Activated effector memory CD4-positive, alpha-beta T cell treated with anti-CD3 and anti-CD28 coated beads, Interleukin-2, amount 50 U/mL, for 16 hours (primary cell): Measurements from ENCODE around the gene CDH18.

Experiments
- DNase-seq: peaks from one replicate; pipeline ENCODE4 v3.0.0-alpha.2; 2020

The CDH18 gene

GRCh38 chr5:19728571-19728970 lies 259.4 kb downstream of the CDH18 start:
- DNase-seq, result no peak

GRCh38 chr5:19719109-19719508 lies 268.9 kb downstream of the CDH18 start:
- no peak for DNase-seq

GRCh38 chr5:19713740-19714139 lies 274.3 kb downstream of the CDH18 start:
- no peak for DNase-seq

DNA sequence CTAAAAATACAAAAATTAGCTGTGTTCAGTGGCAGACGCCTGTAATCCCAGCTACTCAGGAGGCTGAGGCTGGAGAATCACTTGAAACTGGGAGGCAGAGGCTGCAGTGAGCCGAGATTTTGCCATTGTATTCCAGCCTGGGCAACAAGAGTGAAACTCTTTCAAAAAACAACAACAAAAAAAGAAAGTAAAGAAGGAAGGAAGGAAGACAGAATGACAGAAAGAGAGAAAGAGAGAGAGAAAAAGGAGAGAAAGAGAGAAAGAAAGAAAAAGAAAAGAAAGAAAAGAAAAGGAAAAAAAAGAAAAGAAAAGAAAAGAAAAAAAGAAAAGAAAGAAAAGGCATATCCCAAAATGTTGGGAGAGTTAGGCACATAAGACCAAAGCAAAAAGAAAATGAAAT lies 278.6 kb downstream of the CDH18 start:
- DNase-seq, result no peak

DNA sequence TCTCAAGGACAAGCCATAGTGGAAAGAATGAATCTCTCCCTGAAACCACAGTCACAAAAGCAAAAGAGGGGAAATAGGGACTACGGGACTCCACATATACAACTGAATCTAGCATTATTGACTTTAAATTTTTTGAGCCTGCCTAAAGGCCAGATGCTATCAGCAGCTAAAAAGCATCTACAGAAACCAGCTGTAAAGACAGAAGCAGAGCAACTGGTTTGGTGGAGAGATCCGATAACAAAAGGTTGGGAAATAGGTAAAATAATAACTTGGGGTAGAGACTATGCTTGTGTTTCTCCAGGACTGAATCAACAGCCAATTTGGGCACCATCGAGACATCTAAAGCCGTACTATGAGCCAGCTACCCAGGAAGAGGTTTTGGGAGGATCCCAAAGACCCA lies 281.2 kb downstream of the CDH18 start:
- DNase-seq, result no peak

DNA sequence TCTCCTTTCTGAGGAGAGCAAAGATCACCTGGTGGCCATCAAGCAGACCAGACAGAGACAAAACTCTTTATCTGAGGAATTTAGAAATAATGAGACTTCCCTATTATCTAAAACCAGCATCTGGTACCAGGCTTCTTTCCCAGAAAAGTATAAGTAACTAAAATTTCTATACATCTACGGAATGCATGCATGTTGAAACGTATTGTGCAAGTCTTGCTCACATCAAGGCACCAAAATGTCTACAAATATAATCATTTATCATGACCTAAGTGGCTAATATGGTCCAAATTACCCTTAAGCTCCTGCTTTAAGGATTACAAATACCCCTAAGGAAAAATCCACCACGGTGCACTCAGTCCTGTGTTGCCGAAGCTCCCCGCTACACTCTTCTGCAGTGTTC lies 286.3 kb downstream of the CDH18 start:
- no peak for DNase-seq

- DNase-seq, result no peak
Observed at GRCh38 chr5:19694949-19695611, 292.9 kb downstream of the CDH18 start.

GRCh38 chr5:19690978-19691377 lies 297.0 kb downstream of the CDH18 start:
- no peak for DNase-seq

GRCh38 chr5:19685473-19685872 lies 302.5 kb downstream of the CDH18 start:
- DNase-seq, result no peak

- no peak for DNase-seq
Observed at GRCh38 chr5:19676895-19677294, 311.1 kb downstream of the CDH18 start.

- DNase-seq, result no peak
Observed at GRCh38 chr5:19660679-19661078, 327.3 kb downstream of the CDH18 start.

- no peak for DNase-seq
Observed at GRCh38 chr5:19655627-19656026, 332.4 kb downstream of the CDH18 start.

GRCh38 chr5:19638461-19638860 lies 349.5 kb downstream of the CDH18 start:
- DNase-seq, result no peak

DNA sequence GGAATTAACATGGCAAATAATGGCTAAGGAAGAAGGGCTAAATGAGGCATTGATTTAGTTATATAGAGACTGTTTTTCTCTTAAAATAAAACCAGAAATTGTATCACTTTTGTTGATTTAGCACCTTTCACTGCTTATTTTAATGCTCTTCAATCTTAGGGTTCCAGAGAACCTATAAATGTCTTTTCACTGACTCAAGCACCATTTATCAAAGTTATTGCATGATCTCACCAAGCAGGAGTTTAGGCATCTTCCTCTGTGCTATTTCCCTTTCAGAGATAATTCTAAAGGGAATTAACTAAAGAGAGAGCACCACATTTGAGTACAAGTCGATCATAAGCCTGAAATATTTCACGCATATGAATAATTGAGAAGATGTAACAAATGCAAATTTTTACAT lies 357.1 kb downstream of the CDH18 start:
- DNase-seq, result no peak

GRCh38 chr5:19626211-19626610 lies 361.8 kb downstream of the CDH18 start:
- DNase-seq, result no peak

DNA sequence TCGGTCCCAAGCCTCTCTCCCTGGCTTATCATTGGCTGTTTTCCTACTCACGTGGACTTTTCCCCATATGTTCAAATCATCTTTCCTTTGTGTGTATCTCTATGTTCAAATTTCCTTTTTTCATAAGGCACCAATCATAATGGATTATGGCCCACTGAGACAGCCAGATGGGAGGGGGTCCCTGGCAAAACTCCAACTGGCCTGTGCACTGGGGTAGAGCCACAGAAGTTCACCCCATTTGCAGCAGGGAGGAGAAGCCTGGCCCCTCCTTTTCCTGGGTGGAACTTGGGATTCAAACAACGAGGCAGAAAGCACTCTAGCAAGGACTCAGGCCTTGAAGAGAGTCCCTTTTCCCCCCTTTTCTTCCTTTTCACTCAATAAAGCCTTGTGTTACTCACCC lies 362.4 kb downstream of the CDH18 start:
- DNase-seq, result no peak

DNA sequence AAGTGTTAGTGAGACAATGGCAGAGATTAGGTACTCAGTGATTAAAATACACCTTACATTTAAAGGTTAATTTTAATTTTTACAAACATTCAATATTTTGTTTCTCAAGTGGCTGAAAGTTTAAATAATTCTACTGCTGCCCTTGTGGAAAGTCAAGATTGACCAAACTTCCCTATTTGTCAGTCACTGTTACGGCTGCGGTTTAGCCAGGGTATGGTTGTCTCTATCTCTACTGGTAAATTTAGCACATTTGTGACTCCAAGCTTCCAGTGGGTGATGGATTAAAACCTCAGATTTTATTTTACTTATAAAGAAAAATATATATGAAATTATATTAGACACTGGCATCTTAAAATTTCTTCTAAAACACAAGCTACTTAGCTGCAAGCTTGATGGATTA lies 368.4 kb downstream of the CDH18 start:
- DNase-seq, result no peak

- no peak for DNase-seq
Observed at GRCh38 chr5:19616701-19617215, 371.2 kb downstream of the CDH18 start.

DNA sequence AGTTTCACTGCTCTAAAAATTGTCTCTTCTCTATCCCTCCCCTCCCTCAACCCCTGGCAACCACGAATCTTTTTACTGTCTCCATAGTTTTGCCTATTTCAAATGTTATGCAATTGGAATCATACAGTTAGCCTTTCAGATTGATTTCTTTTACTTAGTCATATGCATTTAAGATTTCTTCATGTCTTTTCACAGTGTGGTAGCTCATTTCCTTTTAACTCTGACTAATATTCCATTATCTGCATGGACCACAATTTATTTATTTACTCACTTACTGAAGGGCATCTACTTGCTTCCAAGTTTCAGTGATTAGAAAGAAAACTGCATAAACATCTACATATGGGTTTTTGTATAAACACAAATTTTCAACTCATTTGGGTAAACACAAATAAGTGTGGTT lies 372.3 kb downstream of the CDH18 start:
- DNase-seq, result no peak

DNA sequence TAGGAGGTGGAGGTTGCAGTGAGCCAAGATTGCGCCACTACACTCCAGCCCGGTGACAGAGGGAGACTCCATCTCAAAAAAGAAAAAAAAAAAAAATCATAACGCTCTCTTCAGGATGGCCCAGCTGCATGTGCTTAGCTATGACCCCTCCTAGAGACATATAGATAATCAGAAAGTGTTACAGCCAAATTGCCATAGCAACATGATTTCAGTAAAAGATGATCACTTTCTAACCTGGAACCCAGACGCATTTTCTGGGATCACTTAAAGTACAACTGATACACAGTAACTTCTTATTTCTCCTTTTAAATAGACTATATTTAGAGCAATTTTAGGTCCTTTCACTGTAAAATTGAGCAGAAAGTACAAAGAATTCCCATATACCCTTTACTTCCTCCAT lies 372.9 kb downstream of the CDH18 start:
- no peak for DNase-seq

GRCh38 chr5:19608444-19609002 lies 379.5 kb downstream of the CDH18 start:
- DNase-seq, result no peak

DNA sequence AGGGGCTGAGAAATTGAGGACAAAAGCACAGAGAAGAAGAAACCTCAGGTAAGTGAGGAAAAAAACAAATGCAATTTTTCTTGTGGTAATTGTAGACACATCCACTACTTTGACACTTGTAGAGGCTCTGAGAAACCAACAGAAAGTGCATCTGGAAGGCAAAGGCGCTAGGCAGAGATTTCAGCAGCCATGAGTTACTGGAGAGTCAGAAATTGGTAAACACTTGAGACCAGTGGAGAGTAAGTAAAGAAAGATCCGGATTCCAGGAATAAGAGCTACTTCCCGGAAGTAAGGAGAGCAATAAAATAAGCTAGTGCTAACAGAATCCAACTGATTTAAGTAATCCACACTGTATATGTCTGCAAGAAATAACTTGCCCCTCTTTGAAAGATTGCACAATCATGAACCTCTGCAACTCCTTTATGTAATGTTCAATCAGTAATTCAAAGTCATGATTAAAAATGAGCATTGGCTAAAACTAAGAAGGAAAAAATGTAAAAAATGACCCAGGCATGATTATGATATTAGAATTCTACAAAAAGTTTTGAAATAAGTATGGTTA lies 382.1 kb downstream of the CDH18 start:
- DNase-seq, result no peak

DNA sequence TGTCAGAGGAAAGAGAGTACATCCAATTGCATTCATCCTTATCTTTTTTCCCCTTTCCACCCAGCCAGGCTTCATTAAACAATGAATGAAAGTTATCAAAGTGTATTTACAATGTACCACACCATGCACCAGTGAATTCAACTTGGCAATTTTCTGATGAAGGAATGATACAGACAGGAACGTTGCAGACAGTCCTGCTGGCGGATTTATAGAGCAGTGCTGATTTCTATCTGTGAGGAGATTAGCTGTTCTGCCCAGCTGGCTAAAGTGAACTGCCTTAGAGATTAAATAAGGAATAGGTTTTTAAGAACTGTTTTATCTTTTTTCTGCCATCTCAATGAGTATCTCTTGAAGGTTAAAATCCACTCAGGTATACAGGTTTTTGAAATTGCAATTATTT lies 403.9 kb downstream of the CDH18 start:
- DNase-seq, result no peak

- no peak for DNase-seq
Observed at GRCh38 chr5:19577882-19578281, 410.1 kb downstream of the CDH18 start.

- no peak for DNase-seq
Observed at GRCh38 chr5:19568004-19568403, 420.0 kb downstream of the CDH18 start.
